ENCODE measurements around the gene PAQR4. TPM values are rescaled to one million over a fixed set of nuclear protein-coding genes. Genes with fewer than 3 reads are reported as not detected.

PAQR4 gene
- total RNA-seq, 1 donor from 2014 or later, result 7.4 TPM

GRCh38 chr16:2976673-2977072 is 7.5 kb downstream of the PAQR4 start:
- H3K4me3 ChIP-seq, result no peak overlapping the region
- no peaks in the 10 kb centered on the region for H3K36me3 ChIP-seq
- no peak overlapping the region for H3K27ac ChIP-seq
- ATAC-seq (no peak), DNase-seq (no peak)
- H3K9me3 ChIP-seq, result no peaks in the 10 kb centered on the region
- H3K4me1 ChIP-seq, result peaks cover 13% of the 10 kb centered on the region
- TF ChIP-seq CTCF (IDR thresholded peaks at IDR 0.05), result no peak
- intact Hi-C loops (cut with DNase I), result no loop called here
- no peaks in the 10 kb centered on the region for H3K27me3 ChIP-seq

DNA sequence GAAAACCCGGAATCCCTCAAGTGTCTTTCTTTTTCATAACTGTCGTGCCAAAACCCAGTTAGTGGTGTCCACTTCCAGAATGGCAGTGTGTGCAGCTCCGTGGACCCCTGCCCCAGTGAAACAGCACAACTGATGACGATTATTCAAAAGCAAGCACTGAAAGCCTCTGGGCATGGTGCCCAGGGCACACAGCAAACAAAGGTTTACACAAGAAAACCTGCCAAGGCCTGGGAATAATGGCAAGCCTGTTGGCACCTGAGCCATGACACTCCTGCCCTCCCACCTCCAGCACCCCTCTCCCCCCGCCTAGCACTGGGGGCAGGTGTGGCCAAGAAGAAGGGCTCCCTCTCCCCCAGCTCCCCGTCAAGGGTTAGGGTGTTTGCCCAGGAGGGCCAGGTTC is 8.3 kb downstream of the PAQR4 start:
- H3K36me3 ChIP-seq, result no peaks in the 10 kb centered on the region
- no peak overlapping the region for H3K27ac ChIP-seq
- DNase-seq (peak; percentile 78), ATAC-seq (peak; percentile 10)
- peaks cover 13% of the 10 kb centered on the region for H3K4me1 ChIP-seq
- no peak overlapping the region for H3K4me3 ChIP-seq
- no peak for TF ChIP-seq CTCF (IDR thresholded peaks at IDR 0.05)
- H3K9me3 ChIP-seq, result no peaks in the 10 kb centered on the region
- H3K27me3 ChIP-seq, result no peaks in the 10 kb centered on the region
- intact Hi-C loops (cut with DNase I), result no loop called here

DNA sequence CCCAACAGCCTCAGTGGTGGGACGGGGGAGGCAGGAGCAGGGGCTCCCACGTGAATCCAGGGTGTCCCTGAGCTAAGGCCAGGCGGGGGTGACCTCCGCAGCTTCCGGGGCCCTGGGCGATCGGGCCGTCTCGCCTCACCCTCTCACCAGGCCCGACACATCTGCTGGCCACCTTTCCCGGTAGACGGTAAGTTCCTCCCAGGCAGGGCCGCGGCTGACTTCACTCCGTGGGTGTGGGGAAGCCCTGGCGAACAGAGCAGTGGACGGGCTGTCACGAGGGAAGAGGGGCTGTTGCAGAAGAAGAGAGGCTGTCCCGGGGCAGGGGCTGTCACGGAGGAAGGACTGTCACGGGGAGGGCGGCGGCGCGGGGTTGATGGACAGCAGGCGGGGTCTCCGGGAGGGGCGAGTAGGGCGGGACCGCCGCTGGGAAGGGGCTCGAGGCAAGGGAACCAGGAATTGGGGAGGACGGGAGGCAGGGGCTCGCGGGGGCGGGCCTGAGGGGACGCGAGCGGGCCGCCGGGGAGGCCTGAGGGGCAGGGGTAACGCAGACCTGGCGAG is 10.6 kb downstream of the PAQR4 start:
- intact Hi-C loops (cut with DNase I), result no loop called here
- Histone ChIP-seq H3K27me3 (no peaks in the 10 kb centered on the region), H3K4me1 (peaks cover 17% of the 10 kb centered on the region), H3K36me3 (no peaks in the 10 kb centered on the region), H3K9me3 (no peaks in the 10 kb centered on the region), H3K4me3 (peak overlapping the region; percentile 84), H3K27ac (no peak overlapping the region)
- no peak for TF ChIP-seq CTCF (IDR thresholded peaks at IDR 0.05)
- no peak for ATAC-seq
- DNase-seq, result no peak

DNA sequence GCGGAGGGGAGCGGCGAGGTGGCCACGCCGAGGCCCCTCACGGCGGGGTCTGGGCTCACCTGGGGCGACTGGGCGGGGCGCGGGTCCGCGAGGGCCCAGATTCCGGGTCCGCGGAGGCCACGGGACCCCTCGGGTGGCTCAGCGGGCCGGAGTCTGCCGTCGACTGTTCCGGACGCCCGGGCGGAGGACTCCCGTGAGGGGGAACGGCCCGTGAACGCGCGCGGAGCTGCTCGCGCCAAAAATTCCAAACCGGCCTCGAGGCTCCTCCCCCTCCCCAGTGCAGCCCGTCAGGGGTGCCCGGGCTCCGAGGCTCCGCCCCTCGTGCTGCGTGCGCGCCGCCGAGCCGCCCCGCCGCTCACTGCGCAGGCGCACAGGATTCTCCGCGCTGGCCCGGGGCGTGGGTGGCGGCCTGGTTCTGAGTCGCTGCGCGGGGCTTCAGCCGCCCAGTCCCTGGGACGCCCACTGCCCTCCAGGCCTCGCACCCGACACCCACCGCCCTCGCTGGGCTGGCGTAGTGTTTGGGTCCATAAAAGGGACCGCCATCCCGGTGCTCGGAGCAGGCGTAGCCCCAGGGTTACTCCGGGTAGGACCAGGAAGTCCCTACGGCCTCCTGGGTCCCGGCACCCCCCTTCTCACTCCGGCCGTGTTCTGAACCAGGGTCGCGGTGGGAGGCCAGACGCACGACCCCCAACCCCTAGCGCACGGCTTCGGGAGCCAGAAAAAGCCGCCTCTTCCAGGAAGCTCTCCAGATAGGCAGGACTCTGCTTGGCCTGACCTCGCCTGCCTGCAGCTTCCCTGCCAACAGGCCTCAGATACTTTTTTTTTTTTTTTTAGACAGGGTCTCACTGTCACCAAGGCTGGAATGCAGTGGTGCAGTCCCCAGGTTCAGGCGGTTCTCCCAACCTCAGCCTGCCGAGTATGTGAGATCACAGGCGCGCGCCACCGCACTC is 11.4 kb downstream of the PAQR4 start, which contains the start of gene PKMYT1:
PKMYT1 (minus strand) TSS at position 220 of the 950 bp plus-strand sequence. CDS start 789 bp downstream, outside the sequence.
- Histone ChIP-seq H3K27me3 (no peaks in the 10 kb centered on the region), H3K9me3 (no peaks in the 10 kb centered on the region), H3K36me3 (no peaks in the 10 kb centered on the region), H3K4me3 (peak within 1 kb of the TSS; percentile 84), H3K4me1 (peaks cover 19% of the 10 kb centered on the region), H3K27ac (peak within 1 kb of the TSS; percentile 98)
- peak; percentile 96 for DNase-seq
- no peak for TF ChIP-seq CTCF (IDR thresholded peaks at IDR 0.05)
- ATAC-seq, result peak; percentile 94
- intact Hi-C loops (cut with DNase I), result no loop called here

DNA sequence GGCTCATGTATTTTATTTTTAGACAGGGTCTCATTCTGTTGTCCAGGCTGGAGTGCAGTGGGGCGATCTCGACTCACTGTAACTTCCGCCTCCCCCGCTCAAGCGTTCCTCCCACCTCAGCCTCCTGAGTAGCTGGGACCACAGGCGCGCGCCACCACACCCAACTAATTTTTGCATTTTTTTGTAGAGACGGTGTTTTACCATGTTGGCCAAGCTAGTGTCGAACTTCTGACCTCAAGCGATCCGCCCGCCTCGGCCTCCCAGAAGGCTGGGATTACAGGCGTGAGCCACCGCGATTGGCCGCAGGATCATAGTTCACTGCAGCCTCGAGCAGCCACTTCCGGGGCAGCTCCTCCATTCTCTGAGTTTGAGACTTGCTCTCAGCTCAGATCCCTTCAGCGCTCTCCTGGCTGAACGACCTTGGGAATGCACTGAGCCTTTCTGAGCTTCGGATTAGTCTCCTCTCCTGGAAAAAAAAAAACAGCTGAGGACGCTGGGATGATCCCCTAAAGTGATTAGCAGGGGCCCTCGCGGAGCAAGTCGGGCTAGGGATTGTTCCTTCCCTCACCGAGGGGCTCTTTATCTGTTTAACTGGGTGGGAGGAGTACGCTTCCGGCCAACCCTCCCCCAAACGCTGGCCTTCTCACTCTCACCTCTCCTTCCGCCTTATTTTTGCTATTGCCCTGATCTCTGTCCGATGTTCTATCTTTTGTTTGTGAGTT is 12.2 kb downstream of the PAQR4 start:
- no peak for ATAC-seq
- Histone ChIP-seq H3K4me1 (peaks cover 23% of the 10 kb centered on the region), H3K36me3 (no peaks in the 10 kb centered on the region), H3K4me3 (peak overlapping the region; percentile 84), H3K27me3 (no peaks in the 10 kb centered on the region), H3K27ac (peak overlapping the region; percentile 98), H3K9me3 (no peaks in the 10 kb centered on the region)
- intact Hi-C loops (cut with DNase I), result no loop called here
- TF ChIP-seq CTCF (IDR thresholded peaks at IDR 0.05), result no peak
- no peak for DNase-seq

Data from upper lobe of right lung (tissue), 1 donor.